KMS-11 (cell line): ENCODE measurements around the gene SLC8A1.

Source experiments
- H2AFZ ChIP-seq: fragments of 200-600 bp; sonication (generic); 2 replicates; pipeline ENCODE4 v1.6.1; 2016; ENCODE audit warnings: antibody characterized with exemption, mixed run types, low read depth
- H3K27ac ChIP-seq: fragments of 200-600 bp; sonication (generic); 2 replicates; pipeline ENCODE4 v1.6.1; 2016; ENCODE audit warnings: mild to moderate bottlenecking, mixed run types
- H3K27me3 ChIP-seq: fragments of 200-600 bp; sonication (generic); 2 replicates; pipeline ENCODE4 v1.6.1; 2017; ENCODE audit warnings: mild to moderate bottlenecking, low read depth, mixed run types, moderate library complexity; ENCODE audit not compliant: insufficient read depth
- H3K36me3 ChIP-seq: fragments of 200-600 bp; sonication (generic); 2 replicates; pipeline ENCODE4 v1.6.1; 2017; ENCODE audit warnings: mild to moderate bottlenecking, mixed run types; ENCODE audit not compliant: insufficient read depth
- H3K4me1 ChIP-seq: fragments of 200-600 bp; sonication (generic); 2 replicates; pipeline ENCODE4 v1.6.1; 2016; ENCODE audit warnings: mild to moderate bottlenecking, low read depth, mixed run types; ENCODE audit not compliant: poor library complexity, severe bottlenecking
- H3K4me2 ChIP-seq: fragments of 200-600 bp; sonication (generic); 2 replicates; pipeline ENCODE4 v1.7.0; 2016; ENCODE audit warnings: mild to moderate bottlenecking, mixed run types
- H3K4me3 ChIP-seq: fragments of 200-600 bp; sonication (generic); IDR thresholded peaks from 2 replicates; pipeline ENCODE4 v1.6.1; 2017; ENCODE audit warnings: low read depth, low read length, mixed read lengths; ENCODE audit not compliant: insufficient read depth
- H3K79me2 ChIP-seq: fragments of 200-600 bp; sonication (generic); 2 replicates; pipeline ENCODE4 v1.6.1; 2016; ENCODE audit warnings: low read depth, mixed run types; ENCODE audit not compliant: insufficient read depth
- H3K9ac ChIP-seq: fragments of 200-600 bp; sonication (generic); 2 replicates; pipeline ENCODE4 v1.6.1; 2016; ENCODE audit warnings: mild to moderate bottlenecking, mixed run types
- H4K20me1 ChIP-seq: fragments of 200-600 bp; sonication (generic); 2 replicates; pipeline ENCODE4 v1.6.1; 2016; ENCODE audit warnings: mild to moderate bottlenecking, mixed run types; ENCODE audit not compliant: insufficient read depth
- TF ChIP-seq, protein P1 (sequence below): fragments of 200-600 bp; sonication (generic); conservative IDR thresholded peaks from 2 replicates; pipeline ENCODE4 v1.6.1; 2017; ENCODE audit warnings: low read depth, mild to moderate bottlenecking, antibody characterized with exemption, low read length, moderate library complexity, mixed read lengths

The SLC8A1 gene

GRCh38 chr2:40352703-40353099 lies 99.2 kb downstream of the SLC8A1 start:
- no peak overlapping the region for H2AFZ ChIP-seq
- no peaks in the 10 kb centered on the region for H3K27me3 ChIP-seq
- H4K20me1 ChIP-seq: no peaks in the 10 kb centered on the region
- H3K4me1 ChIP-seq: no peaks in the 10 kb centered on the region
- no peak overlapping the region for H3K4me2 ChIP-seq
- no peaks in the 10 kb centered on the region for H3K36me3 ChIP-seq
- no peak overlapping the region for H3K9ac ChIP-seq
- no peak overlapping the region for H3K4me3 ChIP-seq
- H3K27ac ChIP-seq: no peak overlapping the region
- TF ChIP-seq, protein P1, sequence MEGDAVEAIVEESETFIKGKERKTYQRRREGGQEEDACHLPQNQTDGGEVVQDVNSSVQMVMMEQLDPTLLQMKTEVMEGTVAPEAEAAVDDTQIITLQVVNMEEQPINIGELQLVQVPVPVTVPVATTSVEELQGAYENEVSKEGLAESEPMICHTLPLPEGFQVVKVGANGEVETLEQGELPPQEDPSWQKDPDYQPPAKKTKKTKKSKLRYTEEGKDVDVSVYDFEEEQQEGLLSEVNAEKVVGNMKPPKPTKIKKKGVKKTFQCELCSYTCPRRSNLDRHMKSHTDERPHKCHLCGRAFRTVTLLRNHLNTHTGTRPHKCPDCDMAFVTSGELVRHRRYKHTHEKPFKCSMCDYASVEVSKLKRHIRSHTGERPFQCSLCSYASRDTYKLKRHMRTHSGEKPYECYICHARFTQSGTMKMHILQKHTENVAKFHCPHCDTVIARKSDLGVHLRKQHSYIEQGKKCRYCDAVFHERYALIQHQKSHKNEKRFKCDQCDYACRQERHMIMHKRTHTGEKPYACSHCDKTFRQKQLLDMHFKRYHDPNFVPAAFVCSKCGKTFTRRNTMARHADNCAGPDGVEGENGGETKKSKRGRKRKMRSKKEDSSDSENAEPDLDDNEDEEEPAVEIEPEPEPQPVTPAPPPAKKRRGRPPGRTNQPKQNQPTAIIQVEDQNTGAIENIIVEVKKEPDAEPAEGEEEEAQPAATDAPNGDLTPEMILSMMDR: no peak
- H3K79me2 ChIP-seq: no peaks in the 10 kb centered on the region

- Histone ChIP-seq H3K4me3 (no peak overlapping the region), H2AFZ (no peak overlapping the region), H3K27ac (no peak overlapping the region), H3K79me2 (no peaks in the 10 kb centered on the region), H3K9ac (no peak overlapping the region), H3K4me2 (no peak overlapping the region), H3K36me3 (no peaks in the 10 kb centered on the region), H3K4me1 (no peaks in the 10 kb centered on the region), H4K20me1 (no peaks in the 10 kb centered on the region), H3K27me3 (no peaks in the 10 kb centered on the region)
- TF ChIP-seq, protein P1: no peak
These were observed 99.7 kb downstream of the SLC8A1 start for GRCh38 chr2:40352041-40352702.

DNA sequence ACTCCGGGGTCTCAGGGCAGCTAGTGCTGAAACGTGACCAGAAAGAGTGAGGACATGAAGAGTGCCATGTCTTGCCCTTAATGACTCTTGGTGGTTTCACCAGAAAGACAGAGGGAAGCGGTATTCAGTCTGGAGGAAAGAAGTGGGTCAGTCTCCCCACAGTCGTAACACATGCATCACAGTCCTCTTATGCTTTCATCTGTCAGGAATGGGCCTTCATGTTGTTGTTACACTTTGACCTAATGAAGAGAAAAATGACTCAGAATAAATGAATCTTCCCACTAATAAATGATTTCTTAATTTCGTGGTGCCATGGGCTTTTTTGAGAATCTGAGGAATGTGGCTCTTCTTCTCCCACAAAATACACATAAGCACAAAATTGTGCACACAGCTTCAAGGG lies 103.2 kb downstream of the SLC8A1 start:
- TF ChIP-seq, protein P1: no peak
- no peaks in the 10 kb centered on the region for H3K27me3 ChIP-seq
- H3K4me2 ChIP-seq: no peak overlapping the region
- no peaks in the 10 kb centered on the region for H4K20me1 ChIP-seq
- no peaks in the 10 kb centered on the region for H3K36me3 ChIP-seq
- no peak overlapping the region for H3K4me3 ChIP-seq
- no peak overlapping the region for H3K9ac ChIP-seq
- H3K27ac ChIP-seq: no peak overlapping the region
- H2AFZ ChIP-seq: no peak overlapping the region
- no peaks in the 10 kb centered on the region for H3K4me1 ChIP-seq
- H3K79me2 ChIP-seq: no peaks in the 10 kb centered on the region

DNA sequence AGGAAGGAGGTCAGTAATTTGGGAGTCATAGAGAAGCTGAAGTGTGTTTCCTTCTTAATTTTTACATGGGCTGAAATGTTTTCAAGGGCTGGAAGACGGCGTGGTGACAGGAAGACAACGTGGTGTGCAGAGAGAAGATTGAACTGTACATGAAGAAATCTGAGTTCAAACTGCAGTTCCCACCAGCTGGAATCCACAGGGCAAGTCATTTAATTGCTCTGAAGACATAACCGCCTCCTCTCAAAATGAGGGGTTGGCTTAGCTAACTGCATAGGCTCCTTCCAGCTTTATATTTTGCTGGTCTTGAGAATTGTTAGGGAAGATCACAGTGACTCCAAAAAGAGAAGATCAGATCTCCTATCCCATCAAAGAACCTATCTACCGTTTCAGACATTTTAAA lies 103.9 kb downstream of the SLC8A1 start:
- H3K36me3 ChIP-seq: no peaks in the 10 kb centered on the region
- H3K9ac ChIP-seq: no peak overlapping the region
- TF ChIP-seq, protein P1: no peak
- no peak overlapping the region for H3K4me3 ChIP-seq
- H3K4me1 ChIP-seq: no peaks in the 10 kb centered on the region
- H3K27ac ChIP-seq: no peak overlapping the region
- H2AFZ ChIP-seq: no peak overlapping the region
- H3K79me2 ChIP-seq: no peaks in the 10 kb centered on the region
- H4K20me1 ChIP-seq: no peaks in the 10 kb centered on the region
- no peaks in the 10 kb centered on the region for H3K27me3 ChIP-seq
- no peak overlapping the region for H3K4me2 ChIP-seq
